Mesenchymal stem cell (in vitro differentiated cells and primary cell): Measurements from ENCODE around the gene NBPF15.
"Not testable (repeated sequence)": the region's sequence is repeated elsewhere in the genome, so short reads cannot be mapped to it uniquely, and the experiment has no call there.

Experiments
- DNase-seq: peaks from one replicate; pipeline ENCODE4 v3.0.0-alpha.2; 2013
- H2AFZ ChIP-seq: one replicate; pipeline ENCODE4 v1.6.1; 2013; ENCODE audit warnings: low read depth, mild to moderate bottlenecking, control low read depth, inconsistent platforms, low read length, moderate library complexity
- H2AK5ac ChIP-seq: 2 replicates; pipeline ENCODE4 v1.6.1; 2013; ENCODE audit warnings: low read length, moderate library complexity, mild to moderate bottlenecking, inconsistent platforms; ENCODE audit not compliant: severe bottlenecking
- H2BK120ac ChIP-seq: one replicate; pipeline ENCODE4 v1.6.1; 2013; ENCODE audit warnings: low read depth, mild to moderate bottlenecking, inconsistent platforms, low read length, moderate library complexity
- H2BK12ac ChIP-seq, 2 experiments: one replicate each; pipeline ENCODE4 v1.6.1; 2013; ENCODE audit warnings: inconsistent platforms in 2 of 2, low read length in 2 of 2, mild to moderate bottlenecking in 2 of 2, moderate library complexity in 2 of 2, control low read depth in 1 of 2
- H2BK15ac ChIP-seq: one replicate; pipeline ENCODE4 v1.6.1; 2013; ENCODE audit warnings: mild to moderate bottlenecking, low read depth, inconsistent platforms; ENCODE audit not compliant: poor library complexity, severe bottlenecking
- H2BK5ac ChIP-seq: 2 replicates; pipeline ENCODE4 v1.6.1; 2013; ENCODE audit warnings: low read depth, mild to moderate bottlenecking, low read length, control low read depth, inconsistent platforms; ENCODE audit not compliant: poor library complexity, severe bottlenecking
- H3K14ac ChIP-seq, 2 experiments: one replicate each; pipeline ENCODE4 v1.6.1; 2013; ENCODE audit warnings: inconsistent platforms in 2 of 2, low read length in 2 of 2, control low read depth in 1 of 2, mild to moderate bottlenecking in 1 of 2, moderate library complexity in 1 of 2
- H3K18ac ChIP-seq, 2 experiments: one replicate each; pipeline ENCODE4 v1.6.1; 2013; ENCODE audit warnings: inconsistent platforms in 2 of 2, low read length in 2 of 2, control low read depth in 1 of 2, low read depth in 1 of 2, mild to moderate bottlenecking in 1 of 2
- H3K23ac ChIP-seq, 2 experiments: one replicate each; pipeline ENCODE4 v1.6.1; 2013; ENCODE audit warnings: inconsistent platforms in 2 of 2, low read length in 2 of 2, mild to moderate bottlenecking in 2 of 2, moderate library complexity in 2 of 2, control low read depth in 1 of 2
- H3K27ac ChIP-seq: 2 replicates; pipeline ENCODE4 v1.5.1; 2013; ENCODE audit warnings: mild to moderate bottlenecking, moderate library complexity, low read length, control low read depth, inconsistent platforms; ENCODE audit not compliant: poor library complexity, severe bottlenecking
- H3K27me3 ChIP-seq, 2 experiments: 2 replicates each; pipeline versions ENCODE4 v1.6.1 to v1.7.0; 2013; ENCODE audit warnings: low read length in 2 of 2, mild to moderate bottlenecking in 2 of 2, moderate library complexity in 2 of 2, control low read depth in 1 of 2, inconsistent platforms in 1 of 2; ENCODE audit not compliant: control insufficient read depth in 1 of 2, insufficient read depth in 1 of 2
- H3K36me3 ChIP-seq, 2 experiments: 2 replicates each; pipeline versions ENCODE4 v1.6.1 to v1.7.0; 2013; ENCODE audit warnings: low read length in 2 of 2, control low read depth in 1 of 2, inconsistent platforms in 1 of 2, low read depth in 1 of 2, mild to moderate bottlenecking in 1 of 2; ENCODE audit not compliant: insufficient read depth in 2 of 2, control insufficient read depth in 1 of 2
- H3K4ac ChIP-seq, 2 experiments: one replicate each; pipeline ENCODE4 v1.6.1; 2013; ENCODE audit warnings: inconsistent platforms in 2 of 2, low read length in 2 of 2, mild to moderate bottlenecking in 2 of 2, moderate library complexity in 2 of 2, control low read depth in 1 of 2, low read depth in 1 of 2
- H3K4me1 ChIP-seq: 2 replicates; pipeline ENCODE4 v1.6.1; 2013; ENCODE audit warnings: low read depth, low read length, control low read depth; ENCODE audit not compliant: control insufficient read depth, insufficient read depth
- H3K4me2 ChIP-seq: 2 replicates; pipeline ENCODE4 v1.6.1; 2013; ENCODE audit warnings: low read length, mild to moderate bottlenecking, inconsistent platforms; ENCODE audit not compliant: poor library complexity, severe bottlenecking
- H3K4me3 ChIP-seq, 2 experiments: 2 replicates each; pipeline versions ENCODE4 v1.5.1 to v1.7.0; 2013; ENCODE audit warnings: low read length in 2 of 2, mild to moderate bottlenecking in 2 of 2, control low read depth in 1 of 2, low read depth in 1 of 2; ENCODE audit not compliant: insufficient read depth in 1 of 2
- H3K79me1 ChIP-seq: replicated peaks from 2 replicates; pipeline ENCODE4 v1.6.1; 2013; ENCODE audit warnings: mild to moderate bottlenecking, control low read depth, low read length, inconsistent platforms; ENCODE audit not compliant: poor library complexity, severe bottlenecking
- H3K9ac ChIP-seq: 2 replicates; pipeline ENCODE4 v1.7.0; 2013; ENCODE audit warnings: mild to moderate bottlenecking, low read length, moderate library complexity
- H3K9me3 ChIP-seq: 2 replicates; pipeline ENCODE4 v1.7.0; 2013; ENCODE audit warnings: mild to moderate bottlenecking, low read length; ENCODE audit not compliant: control insufficient read depth
- H4K8ac ChIP-seq: one replicate; pipeline ENCODE4 v1.6.1; 2013; ENCODE audit warnings: inconsistent platforms, mild to moderate bottlenecking, low read length, moderate library complexity
- H4K91ac ChIP-seq: one replicate; pipeline ENCODE4 v1.6.1; 2013; ENCODE audit warnings: mild to moderate bottlenecking, low read length, inconsistent platforms
- WGBS: methylation state at CpG from one replicate; pipeline ENCODE4 v1.1.7; 2013; ENCODE audit warnings: mixed read lengths; 5-methylcytosine and 5-hydroxymethylcytosine counted together

NBPF15 gene

GRCh38 chr1:144418891-144419694 is 42.4 kb downstream of the NBPF15 start:
- H2AFZ ChIP-seq = peak overlapping the region; percentile 14
- H2BK12ac ChIP-seq, H3K79me1 ChIP-seq, H2AK5ac ChIP-seq, H3K23ac ChIP-seq, H3K9me3 ChIP-seq, H3K4me1 ChIP-seq, H2BK15ac ChIP-seq, H3K14ac ChIP-seq, H2BK5ac ChIP-seq, H3K4ac ChIP-seq, H3K27me3 ChIP-seq, H2BK120ac ChIP-seq, H3K18ac ChIP-seq, H4K91ac ChIP-seq, H4K8ac ChIP-seq: not testable (repeated sequence)
- peaks cover 0 to 11% of the 10 kb centered on the region in 2 experiments for H3K36me3 ChIP-seq
- peak overlapping the region; percentile 59 for H3K9ac ChIP-seq
- DNase-seq = peak; percentile 64
- peak overlapping the region; percentile 20 for H3K27ac ChIP-seq
- H3K4me2 ChIP-seq = peak overlapping the region; percentile 58
- under 1% methylated on average over 21 of the region's 46 CpGs for WGBS
- H3K4me3 ChIP-seq = peak overlapping the region; percentile 52 to 69

- not testable (repeated sequence) for H2BK15ac ChIP-seq, H3K79me1 ChIP-seq, H3K14ac ChIP-seq, H2AK5ac ChIP-seq, H4K8ac ChIP-seq, H3K23ac ChIP-seq, H4K91ac ChIP-seq, H3K36me3 ChIP-seq, H2BK12ac ChIP-seq, DNase-seq, H3K27me3 ChIP-seq, H3K18ac ChIP-seq, H2BK5ac ChIP-seq, H2AFZ ChIP-seq, H3K4me1 ChIP-seq, H3K9me3 ChIP-seq, H3K4ac ChIP-seq, H2BK120ac ChIP-seq
- H3K9ac ChIP-seq = peak overlapping the region; percentile 81
- H3K27ac ChIP-seq = peak overlapping the region; percentile 49
- H3K4me2 ChIP-seq = peak overlapping the region; percentile 72
- WGBS = no CpG with 5 or more reads among the region's 26 CpGs
- H3K4me3 ChIP-seq = peak overlapping the region in 1 of 2 experiments; percentile 73
These were observed 47.9 kb downstream of the NBPF15 start for GRCh38 chr1:144413404-144414118.

GRCh38 chr1:144412491-144413403 is 48.7 kb downstream of the NBPF15 start:
- H2BK15ac ChIP-seq, H3K14ac ChIP-seq, H3K79me1 ChIP-seq, H2AK5ac ChIP-seq, H2BK12ac ChIP-seq, H4K8ac ChIP-seq, H4K91ac ChIP-seq, H3K27me3 ChIP-seq, H3K23ac ChIP-seq, H3K9me3 ChIP-seq, H3K4me1 ChIP-seq, H2AFZ ChIP-seq, H3K4ac ChIP-seq, H3K36me3 ChIP-seq: not testable (repeated sequence)
- Histone ChIP-seq H3K18ac (peak overlapping the region in 1 of 2 experiments; percentile 34), H3K9ac (peak overlapping the region; percentile 81), H2BK120ac (peak overlapping the region; percentile 49), H3K4me3 (peak overlapping the region in 1 of 2 experiments; percentile 73), H3K4me2 (peak overlapping the region; percentile 72), H2BK5ac (peak overlapping the region; percentile 57), H3K27ac (peak overlapping the region; percentile 82)
- WGBS = under 1% methylated on average over 22 of the region's 41 CpGs
- peak; percentile 100 for DNase-seq
